Spleen (tissue), 7 donors: ENCODE measurements around the gene VEPH1.

Experiments
- POLR2A ChIP-seq, 3 donors: fragments of 450-650 bp; IDR thresholded peaks; one replicate each; pipeline ENCODE4 v1.5.1; 2017; ENCODE audit warnings: antibody characterized with exemption in 3 of 3, mild to moderate bottlenecking in 1 of 3
- POLR2AphosphoS5 ChIP-seq, 3 donors: sonication (generic); formaldehyde crosslinking; IDR thresholded peaks; one replicate each; pipeline ENCODE4 v1.5.1; 2017; ENCODE audit warnings: antibody characterized with exemption in 3 of 3
- TF ChIP-seq, protein P1 (sequence below), 11 experiments: fragments of 200-600 bp in 7 of 11; fragments of 450-650 bp in 4 of 11; sonication (generic) in 4 of 11; IDR thresholded peaks in 8 of 11; conservative IDR thresholded peaks in 3 of 11; 1 replicate in 7 of 11; 2 replicates in 4 of 11; pipeline versions ENCODE4 v1.4.0 to v1.8.0; 2016 to 2021; ENCODE audit warnings: antibody characterized with exemption in 11 of 11, inconsistent platforms in 4 of 11, mild to moderate bottlenecking in 1 of 11
- donor health status: DM: no; HTN: no; CAD: no; lungs with moderate emphysema.
- donor health status: DM: no; HTN: no; CAD: no.
- donor health status: DM: no; HTN: no; CAD: no.

DNA sequence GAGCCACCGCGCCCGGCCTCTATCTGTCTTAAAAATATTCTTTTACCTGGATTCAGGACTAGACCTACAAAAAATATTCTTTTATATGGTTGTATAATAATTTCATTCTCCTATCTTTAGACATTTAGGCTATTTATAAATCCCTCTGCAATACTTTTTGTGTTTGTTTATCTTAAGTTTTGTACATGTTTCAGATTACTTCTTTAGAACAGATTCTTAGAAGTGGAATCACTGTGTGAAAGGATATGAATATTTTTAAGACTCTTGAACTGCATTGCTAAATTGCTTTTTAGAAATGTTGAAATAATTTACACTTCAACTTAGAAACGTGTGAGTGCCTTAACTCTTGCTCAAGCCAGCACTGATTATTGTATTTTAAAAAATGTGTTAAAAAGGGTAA lies 197.8 kb downstream of the VEPH1 start:
- no peak for TF ChIP-seq POLR2A (IDR thresholded peaks at IDR 0.05)
- TF ChIP-seq, protein P1, sequence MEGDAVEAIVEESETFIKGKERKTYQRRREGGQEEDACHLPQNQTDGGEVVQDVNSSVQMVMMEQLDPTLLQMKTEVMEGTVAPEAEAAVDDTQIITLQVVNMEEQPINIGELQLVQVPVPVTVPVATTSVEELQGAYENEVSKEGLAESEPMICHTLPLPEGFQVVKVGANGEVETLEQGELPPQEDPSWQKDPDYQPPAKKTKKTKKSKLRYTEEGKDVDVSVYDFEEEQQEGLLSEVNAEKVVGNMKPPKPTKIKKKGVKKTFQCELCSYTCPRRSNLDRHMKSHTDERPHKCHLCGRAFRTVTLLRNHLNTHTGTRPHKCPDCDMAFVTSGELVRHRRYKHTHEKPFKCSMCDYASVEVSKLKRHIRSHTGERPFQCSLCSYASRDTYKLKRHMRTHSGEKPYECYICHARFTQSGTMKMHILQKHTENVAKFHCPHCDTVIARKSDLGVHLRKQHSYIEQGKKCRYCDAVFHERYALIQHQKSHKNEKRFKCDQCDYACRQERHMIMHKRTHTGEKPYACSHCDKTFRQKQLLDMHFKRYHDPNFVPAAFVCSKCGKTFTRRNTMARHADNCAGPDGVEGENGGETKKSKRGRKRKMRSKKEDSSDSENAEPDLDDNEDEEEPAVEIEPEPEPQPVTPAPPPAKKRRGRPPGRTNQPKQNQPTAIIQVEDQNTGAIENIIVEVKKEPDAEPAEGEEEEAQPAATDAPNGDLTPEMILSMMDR (IDR thresholded peaks at IDR 0.05 in 8 of 11, conservative IDR thresholded peaks at IDR 0.05 in 3 of 11) = no peak
- TF ChIP-seq POLR2AphosphoS5 (IDR thresholded peaks at IDR 0.05) = no peak
